ENCODE measurements around the gene FITM1. TPM values are rescaled to one million over a fixed set of nuclear protein-coding genes. Genes with fewer than 3 reads are reported as not detected.

Gene FITM1
- total RNA-seq, 1 experiment from 2014 or later: 0.72 TPM

DNA sequence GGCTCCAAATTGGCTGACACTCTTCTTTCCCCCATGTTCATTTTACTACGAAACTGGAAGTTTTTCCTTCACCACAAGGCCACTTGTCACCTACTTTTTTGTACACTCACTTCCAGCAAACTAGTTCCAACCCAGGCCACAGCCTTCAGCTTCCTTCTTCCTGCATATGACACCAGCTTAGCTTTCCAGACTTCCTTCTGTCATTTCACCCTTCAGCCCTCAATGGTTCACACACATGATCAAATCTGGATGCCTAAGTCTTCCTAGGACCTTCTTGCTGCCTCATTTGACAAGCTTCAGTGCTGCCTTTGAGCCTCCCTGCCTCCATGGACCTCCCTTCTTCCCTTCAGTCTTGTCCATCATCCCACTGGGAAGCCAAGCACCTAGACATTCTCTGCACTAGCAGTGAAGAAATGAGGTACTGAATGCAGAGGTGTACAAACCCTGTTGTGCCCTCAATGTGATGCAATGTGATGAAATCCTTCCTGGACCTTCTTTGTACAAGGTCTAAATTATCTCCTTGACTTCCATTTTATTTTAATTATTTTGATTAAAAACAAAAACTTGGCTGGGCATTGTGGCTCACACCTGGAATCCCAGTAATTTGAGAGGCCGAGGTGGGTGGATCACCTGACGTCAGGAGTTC is 37.1 kb downstream of the FITM1 start:
- Histone ChIP-seq H3K4me2 (ENCODE audit: insufficient read depth, insufficient read length, low read length) (no peak overlapping the region), H3K14ac (ENCODE audit: insufficient read depth, low read length) (no peak overlapping the region), H3K27me3 (ENCODE audit: insufficient read depth, low read length) (no peaks in the 10 kb centered on the region), H3K4me1 (ENCODE audit: insufficient read depth, low read length) (no peaks in the 10 kb centered on the region), H3K18ac (ENCODE audit: insufficient read length, low read depth, low read length) (no peak overlapping the region), H3K4ac (ENCODE audit: low read depth, low read length) (no peak overlapping the region), H4K5ac (ENCODE audit: insufficient read length, low read depth, low read length) (no peak overlapping the region), H3K79me1 (ENCODE audit: insufficient read depth, low read depth, low read length, poor library complexity, severe bottlenecking) (no peaks in the 10 kb centered on the region), H4K20me1 (ENCODE audit: control insufficient read depth, insufficient read depth, insufficient read length) (no peaks in the 10 kb centered on the region), H3K79me2 (ENCODE audit: insufficient read depth, low read length) (no peaks in the 10 kb centered on the region), H2BK20ac (ENCODE audit: low read depth, low read length, poor library complexity, severe bottlenecking) (no peak overlapping the region), H3K9me3 (ENCODE audit: control insufficient read depth, low read depth, low read length) (no peaks in the 10 kb centered on the region), H3K56ac (ENCODE audit: insufficient read length, low read depth, low read length) (no peak overlapping the region), H3K9ac (ENCODE audit: extremely low read depth, insufficient read length, low read length) (no peak overlapping the region), H2AFZ (ENCODE audit: low read length) (no peak overlapping the region), H3K23ac (ENCODE audit: insufficient read length, low read depth, low read length) (no peak overlapping the region), H2BK15ac (ENCODE audit: low read depth, low read length) (no peak overlapping the region), H3T11ph (ENCODE audit: low read length) (no peak overlapping the region), H4K91ac (ENCODE audit: insufficient read length, low read depth, low read length) (no peak overlapping the region), H2BK120ac (ENCODE audit: low read depth, low read length, poor library complexity, severe bottlenecking) (no peak overlapping the region), H4K8ac (replicated peaks; ENCODE audit: insufficient read length, low read depth, low read length) (no peak overlapping the region), H3K23me2 (ENCODE audit: insufficient read length, low read depth, low read length, poor library complexity, severe bottlenecking) (peaks cover 8% of the 10 kb centered on the region), H2AK5ac (ENCODE audit: insufficient read length, low read length) (no peak overlapping the region), H2BK12ac (ENCODE audit: insufficient read length, low read depth, low read length) (no peak overlapping the region), H2BK5ac (ENCODE audit: insufficient read length, low read length) (no peak overlapping the region), H3K27ac (ENCODE audit: insufficient read length, low read depth, low read length) (no peak overlapping the region)
- no peak for DNase-seq
- TF ChIP-seq, protein P1, sequence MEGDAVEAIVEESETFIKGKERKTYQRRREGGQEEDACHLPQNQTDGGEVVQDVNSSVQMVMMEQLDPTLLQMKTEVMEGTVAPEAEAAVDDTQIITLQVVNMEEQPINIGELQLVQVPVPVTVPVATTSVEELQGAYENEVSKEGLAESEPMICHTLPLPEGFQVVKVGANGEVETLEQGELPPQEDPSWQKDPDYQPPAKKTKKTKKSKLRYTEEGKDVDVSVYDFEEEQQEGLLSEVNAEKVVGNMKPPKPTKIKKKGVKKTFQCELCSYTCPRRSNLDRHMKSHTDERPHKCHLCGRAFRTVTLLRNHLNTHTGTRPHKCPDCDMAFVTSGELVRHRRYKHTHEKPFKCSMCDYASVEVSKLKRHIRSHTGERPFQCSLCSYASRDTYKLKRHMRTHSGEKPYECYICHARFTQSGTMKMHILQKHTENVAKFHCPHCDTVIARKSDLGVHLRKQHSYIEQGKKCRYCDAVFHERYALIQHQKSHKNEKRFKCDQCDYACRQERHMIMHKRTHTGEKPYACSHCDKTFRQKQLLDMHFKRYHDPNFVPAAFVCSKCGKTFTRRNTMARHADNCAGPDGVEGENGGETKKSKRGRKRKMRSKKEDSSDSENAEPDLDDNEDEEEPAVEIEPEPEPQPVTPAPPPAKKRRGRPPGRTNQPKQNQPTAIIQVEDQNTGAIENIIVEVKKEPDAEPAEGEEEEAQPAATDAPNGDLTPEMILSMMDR (conservative IDR thresholded peaks at IDR 0.05): no peak
- WGBS (ENCODE audit: extremely low coverage, insufficient read length, low lambda C conversion rate): no CpG with 5 or more reads among the region's 3 CpGs
- no peaks in the 10 kb centered on the region; the same call in 1 of the 2 replicates for H3K27me3 Mint-ChIP-seq (ENCODE audit: low read depth)
- peaks cover 5 to 7% of the 10 kb centered on the region in 2 experiments; a peak in 3 of 4 replicates for H3K4me1 Mint-ChIP-seq
- H3K9me3 Mint-ChIP-seq: no peaks in the 10 kb centered on the region; a peak in 1 of 5 replicates
- H3K36me3 Mint-ChIP-seq (ENCODE audit: insufficient read depth in 1 of 3, low read depth in 3 of 3): peaks cover 4 to 37% (median 19%) of the 10 kb centered on the region in 3 experiments
- no peak overlapping the region; a peak in 1 of 5 replicates for H3K4me3 Mint-ChIP-seq
- no peak overlapping the region; a peak in 2 of 7 replicates for H3K27ac Mint-ChIP-seq

All from H9 (cell line).